Endothelial cell of umbilical vein (primary cell): ENCODE results near the gene FUT7. TPM values are rescaled to one million over a fixed set of nuclear protein-coding genes. Genes with fewer than 3 reads are reported as not detected.

Experiments
- BruUV-seq: library from RNA; stranded (reverse); fragments of 400-500 nt; replicated peaks from 2 replicates; lab custom pipeline; 2021; lab: Mats Ljungman, UMichigan
- CTCF ChIA-PET: fragments of 300-600, 350-600 bp; sonication (Branson Sonifier 250); formaldehyde crosslinking; loops from one replicate; lab custom pipeline; 2021; ENCODE audit warnings: antibody characterized with exemption, inconsistent platforms; lab: Charles Lee
- POLR2A ChIA-PET: fragments of 300-600, 350-600 bp; sonication (Branson Sonifier 250); formaldehyde crosslinking; loops from one replicate; lab custom pipeline; 2021; ENCODE audit warnings: antibody characterized with exemption, inconsistent platforms; lab: Charles Lee
- DNase-seq: peaks from one replicate; pipeline ENCODE4 v3.0.0-alpha.2; 2011; ENCODE audit warnings: low read depth, low spot score
- FAIRE-seq: peaks from 2 replicates; lab custom pipeline; 2011; peaks lifted over from hg19 to GRCh38; lab: Jason Lieb, UNC
- H2AFZ ChIP-seq: 2 replicates; pipeline ENCODE4 v1.6.0; 2012; ENCODE audit warnings: low read depth, low read length, control low read depth, inconsistent platforms
- H3K27ac ChIP-seq: 2 replicates; pipeline ENCODE4 v1.5.1; 2011; ENCODE audit warnings: low read depth, mild to moderate bottlenecking, control low read depth, low read length, moderate library complexity; ENCODE audit not compliant: insufficient read depth
- H3K27me3 ChIP-seq, 2 experiments: 2 replicates each; pipeline versions ENCODE4 v1.6.0 to v1.6.1; 2011; ENCODE audit warnings: low read length in 2 of 2, mixed read lengths in 1 of 2; ENCODE audit not compliant: control insufficient read depth in 2 of 2, insufficient read depth in 2 of 2
- H3K36me3 ChIP-seq, 2 experiments: 2 replicates in 1 of 2; 3 replicates in 1 of 2; pipeline ENCODE4 v1.5.1; 2011; ENCODE audit warnings: low read length in 2 of 2, mild to moderate bottlenecking in 1 of 2, moderate library complexity in 1 of 2; ENCODE audit not compliant: control insufficient read depth in 2 of 2, insufficient read depth in 2 of 2; ENCODE audit errors: extremely low read depth in 1 of 2
- H3K4me1 ChIP-seq: 3 replicates; pipeline ENCODE4 v1.5.1; 2011; ENCODE audit warnings: mild to moderate bottlenecking, low read length; ENCODE audit not compliant: control insufficient read depth, insufficient read depth; ENCODE audit errors: extremely low read depth
- H3K4me2 ChIP-seq: 2 replicates; pipeline ENCODE4 v1.6.1; 2011; ENCODE audit warnings: low read length, control low read depth, mixed read lengths; ENCODE audit not compliant: insufficient read depth
- H3K4me3 ChIP-seq, 3 experiments: fragments of 200-600 bp in 1 of 3; sonication (generic), shearing (Covaris generic) in 1 of 3; replicated peaks in 1 of 3; 2 replicates each; pipeline ENCODE4 v1.5.1; 2011 to 2016; ENCODE audit warnings: control low read depth in 3 of 3, low read length in 3 of 3, mild to moderate bottlenecking in 2 of 3, inconsistent platforms in 1 of 3, low read depth in 1 of 3, moderate library complexity in 1 of 3; ENCODE audit not compliant: insufficient read depth in 1 of 3
- H3K79me2 ChIP-seq: 2 replicates; pipeline ENCODE4 v1.6.0; 2012; ENCODE audit warnings: low read length, inconsistent platforms; ENCODE audit not compliant: control insufficient read depth, insufficient read depth
- H3K9ac ChIP-seq: replicated peaks from 2 replicates; pipeline ENCODE3; 2011; ENCODE audit warnings: low read length, control low read depth; ENCODE audit not compliant: insufficient read depth; ENCODE audit errors: extremely low read depth
- H3K9me1 ChIP-seq: replicated peaks from 3 replicates; pipeline ENCODE4 v1.6.0; 2011; ENCODE audit warnings: mild to moderate bottlenecking, low read length; ENCODE audit not compliant: control insufficient read depth, insufficient read depth; ENCODE audit errors: extremely low read depth
- H3K9me3 ChIP-seq: replicated peaks from 2 replicates; pipeline ENCODE4 v1.5.1; 2012; ENCODE audit warnings: low read length, inconsistent platforms; ENCODE audit not compliant: control insufficient read depth, insufficient read depth
- H4K20me1 ChIP-seq: replicated peaks from 2 replicates; pipeline ENCODE3; 2011; ENCODE audit warnings: mild to moderate bottlenecking, low read length; ENCODE audit not compliant: control insufficient read depth, insufficient read depth; ENCODE audit errors: extremely low read depth
- CTCF ChIP-seq, 2 donors: IDR thresholded peaks; 1 replicate in 1 of 2; 2 replicates in 1 of 2; pipeline ENCODE4 v1.5.1; 2011; ENCODE audit warnings: low read length in 2 of 2, mild to moderate bottlenecking in 2 of 2, moderate library complexity in 2 of 2, control low read depth in 1 of 2, inconsistent platforms in 1 of 2, low read depth in 1 of 2; ENCODE audit not compliant: insufficient read depth in 1 of 2; ENCODE audit errors: extremely low read depth in 1 of 2
- EZH2 ChIP-seq: IDR thresholded peaks from 2 replicates; pipeline ENCODE4 v1.6.1; 2012; ENCODE audit warnings: borderline replicate concordance, low read depth, mild to moderate bottlenecking, moderate library complexity, low read length, inconsistent platforms; ENCODE audit not compliant: severe bottlenecking
- FOS ChIP-seq: IDR thresholded peaks from 2 replicates; pipeline ENCODE4 v1.6.1; 2011; ENCODE audit warnings: mild to moderate bottlenecking, low read length, moderate library complexity, borderline replicate concordance; ENCODE audit not compliant: insufficient read depth
- GATA2 ChIP-seq: IDR thresholded peaks from 2 replicates; pipeline ENCODE4 v1.7.0; 2011; ENCODE audit warnings: low read depth, mild to moderate bottlenecking, moderate library complexity, mixed read lengths, low read length; ENCODE audit not compliant: insufficient read length, insufficient read depth
- JUN ChIP-seq: IDR thresholded peaks from 2 replicates; pipeline ENCODE4 v1.6.1; 2011; ENCODE audit warnings: borderline replicate concordance, low read depth; ENCODE audit not compliant: insufficient read length, insufficient read depth
- MAX ChIP-seq: IDR thresholded peaks from 2 replicates; pipeline ENCODE4 v1.6.1; 2011; ENCODE audit not compliant: insufficient read depth, insufficient read length
- MYC ChIP-seq: IDR thresholded peaks from one replicate; pipeline ENCODE4 v1.6.1; 2011; ENCODE audit warnings: mild to moderate bottlenecking, low read depth, low read length
- POLR2A ChIP-seq: IDR thresholded peaks from 2 replicates; pipeline ENCODE4 v1.6.1; 2012; ENCODE audit warnings: low read depth, mild to moderate bottlenecking, control low read depth, low read length
- POLR2AphosphoS5 ChIP-seq: IDR thresholded peaks from 2 replicates; pipeline ENCODE4 v1.6.1; 2012; ENCODE audit warnings: low read depth, mild to moderate bottlenecking, control low read depth, low read length, moderate library complexity; ENCODE audit not compliant: insufficient read depth
- dilution Hi-C: fragments of 300-500 bp; cut with MboI; formaldehyde crosslinking; loops from one replicate; pipeline ENCODE4 v1.15.0; 2019; ENCODE audit warnings: low sequenced_read_pairs; ENCODE audit not compliant: extremely low pct_ligation_motif_present
- intact Hi-C: fragments of 100-400 bp; cut with micrococcal nuclease; formaldehyde crosslinking; loops from one replicate; pipeline ENCODE4 v1.10.0; 2022
- polyA plus RNA-seq, 4 experiments: library from polyadenylated mRNA; depleted of rRNA in 3 of 4; stranded (reverse) in 3 of 4; unstranded in 1 of 4; fragments of >200 nt; gene quantifications; 2 replicates each; pipeline versions ENCODE4 v1.2.1 to v1.2.3, GENCODE V29; 2011 to 2012; ENCODE audit warnings: missing spikeins in 1 of 4
- total RNA-seq: library from RNA; stranded (reverse); gene quantifications from 2 replicates; pipeline ENCODE4 v1.2.3, GENCODE V29; 2021

The FUT7 gene
- total and polyA plus RNA-seq, 2 donors (not counting 3 experiments of a cell fraction or from before 2014, with no cell fraction given): not detected

- intact Hi-C loops (no loop called here), dilution Hi-C loops (no loop called here)
- Histone ChIP-seq H3K27ac (no peak overlapping the region), H3K27me3 (no peaks in the 10 kb centered on the region), H3K4me1 (peaks cover 11% of the 10 kb centered on the region), H3K36me3 (peaks cover 0 to 17% of the 10 kb centered on the region in 2 experiments), H3K4me3 (no peak overlapping the region), H4K20me1 (no peaks in the 10 kb centered on the region), H3K79me2 (peaks cover 5% of the 10 kb centered on the region), H3K9me1 (no peaks in the 10 kb centered on the region), H3K4me2 (no peak overlapping the region), H2AFZ (no peak overlapping the region), H3K9me3 (no peaks in the 10 kb centered on the region), H3K9ac (no peak overlapping the region)
- DNase-seq (no peak), FAIRE-seq (no peak)
- TF ChIP-seq EZH2 (no peak), GATA2 (no peak), POLR2A (no peak), POLR2AphosphoS5 (no peak), FOS (no peak), MYC (no peak), CTCF (IDR thresholded peaks at IDR 0.05; ENCODE audit: extremely low read depth in 1 of 2, insufficient read depth in 1 of 2, low read depth in 1 of 2, low read length in 2 of 2) (no peak), MAX (no peak), JUN (no peak)
- POLR2A ChIA-PET: no interaction called here
- CTCF ChIA-PET: interaction anchor here (1.5 to 4.3 kb wide), 4 partner anchors 8 to 90 kb away, joined by 4 to 111 read pairs (median 34); partner anchors contain the start of genes ABCA2 and NPDC1
- no TSS peak for BruUV-seq
Observed at GRCh38 chr9:137037483-137037882, 5.6 kb upstream of the FUT7 start.
